Stimulated activated CD4-positive, alpha-beta T cell treated with anti-CD3 and anti-CD28 coated beads, TNF-alpha, amount 100 ng/mL, for 24 hours (primary cell): ENCODE data around the gene RGS4.

ENCODE experiments used
- DNase-seq, 3 experiments: peaks; one replicate each; pipeline ENCODE4 v3.0.0-alpha.2; 2020; ENCODE audit warnings: low read depth in 3 of 3

The RGS4 gene

DNA sequence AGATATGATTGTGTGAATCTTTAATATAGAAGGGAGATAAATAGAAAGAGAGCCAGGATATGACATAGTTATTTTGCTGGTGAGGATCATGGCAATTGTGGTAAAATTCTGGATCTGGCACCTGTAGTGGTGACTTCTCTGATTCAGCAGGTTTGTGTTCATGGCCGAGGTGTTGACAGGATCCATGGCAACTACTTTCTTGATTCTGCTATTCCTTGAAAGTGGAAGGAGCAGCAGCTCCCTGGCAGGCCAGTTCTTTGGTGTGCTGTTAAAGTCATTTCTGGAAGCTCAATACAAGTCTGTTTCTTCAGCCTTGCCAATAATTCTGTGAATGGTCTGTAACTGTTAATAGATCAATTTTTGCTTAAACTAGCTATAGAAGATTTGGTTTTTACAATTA lies 33.4 kb downstream of the RGS4 start:
- DNase-seq: no peak

DNA sequence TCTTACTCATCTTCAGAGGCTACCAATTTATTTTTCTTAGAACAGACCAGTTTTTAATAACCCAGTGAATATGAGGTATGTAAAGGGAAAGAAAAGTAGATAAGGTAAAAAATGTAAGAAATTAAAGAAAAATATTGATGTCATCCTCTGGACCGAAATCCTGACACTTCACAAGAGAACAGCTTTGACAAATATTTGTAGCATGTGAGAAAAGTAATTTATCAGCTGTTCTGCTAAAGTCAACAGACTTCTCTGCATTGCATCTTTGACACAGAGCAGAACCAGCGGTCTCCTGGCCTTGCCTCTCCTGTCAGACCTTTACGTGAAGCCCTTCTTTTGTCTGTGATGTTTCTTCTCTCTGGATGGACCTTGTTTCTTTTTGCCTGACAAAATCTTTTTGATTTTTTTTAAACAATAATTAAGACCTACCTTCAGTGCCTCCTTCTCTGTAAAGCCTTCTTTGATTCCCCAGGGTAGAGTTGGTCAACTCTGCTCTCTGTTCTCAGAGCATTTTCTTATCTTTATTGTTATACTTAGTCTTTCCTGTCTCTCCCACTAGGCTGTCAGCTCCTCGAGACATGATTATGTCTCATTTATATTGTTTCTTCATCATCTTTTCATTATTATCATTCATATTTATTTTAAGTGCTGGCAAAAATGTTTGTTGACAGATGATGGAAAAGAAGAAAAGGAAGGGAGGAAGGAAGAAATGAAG lies 35.4 kb downstream of the RGS4 start:
- DNase-seq: no peak

DNA sequence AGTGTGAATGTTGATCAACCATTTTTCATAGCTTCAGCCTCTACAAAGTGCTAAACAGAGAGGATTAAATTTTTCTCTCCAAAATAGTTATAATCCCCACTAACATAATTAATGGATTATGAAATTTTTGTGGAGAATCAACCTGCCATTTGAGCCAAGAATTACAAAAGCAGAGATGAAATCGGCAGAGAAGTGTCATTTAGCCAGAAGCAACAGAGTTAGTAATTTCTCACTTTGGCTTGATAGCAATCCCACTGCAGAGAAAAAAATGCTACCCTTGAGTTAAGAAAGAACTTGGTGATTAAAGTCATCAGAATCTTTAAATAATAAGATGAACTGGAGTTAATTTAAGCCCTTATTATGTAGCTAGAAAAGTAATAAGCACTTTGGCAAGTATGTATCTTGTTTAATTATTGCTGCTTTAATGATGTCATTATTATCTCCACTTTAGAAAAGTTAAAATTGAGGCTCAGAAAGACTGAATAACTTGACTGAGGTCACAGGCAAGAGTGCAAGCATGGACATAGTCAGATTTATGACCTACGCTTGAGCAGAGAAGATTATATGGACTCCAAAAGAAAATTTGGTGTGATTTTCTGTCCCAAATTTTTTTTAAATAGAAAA lies 37.3 kb downstream of the RGS4 start:
- no peak for DNase-seq

DNA sequence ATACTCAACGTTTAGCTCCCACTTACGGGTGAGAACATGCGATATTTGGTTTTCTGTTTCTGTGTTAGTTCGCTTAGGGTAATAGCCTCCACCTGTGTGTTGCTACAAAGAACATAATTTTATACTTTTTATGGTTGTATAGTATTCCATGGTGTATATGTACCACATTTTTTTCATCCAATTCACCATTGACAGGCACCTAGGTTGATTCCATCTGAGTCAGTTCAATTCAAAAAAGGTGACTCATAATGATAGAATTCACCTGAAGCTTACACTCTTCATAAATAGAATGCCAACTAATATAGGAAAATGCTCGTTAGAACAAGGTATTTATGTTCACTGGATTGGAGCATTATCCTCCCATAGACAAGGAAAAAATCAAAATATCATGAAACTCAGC lies 38.5 kb downstream of the RGS4 start:
- DNase-seq: no peak

DNA sequence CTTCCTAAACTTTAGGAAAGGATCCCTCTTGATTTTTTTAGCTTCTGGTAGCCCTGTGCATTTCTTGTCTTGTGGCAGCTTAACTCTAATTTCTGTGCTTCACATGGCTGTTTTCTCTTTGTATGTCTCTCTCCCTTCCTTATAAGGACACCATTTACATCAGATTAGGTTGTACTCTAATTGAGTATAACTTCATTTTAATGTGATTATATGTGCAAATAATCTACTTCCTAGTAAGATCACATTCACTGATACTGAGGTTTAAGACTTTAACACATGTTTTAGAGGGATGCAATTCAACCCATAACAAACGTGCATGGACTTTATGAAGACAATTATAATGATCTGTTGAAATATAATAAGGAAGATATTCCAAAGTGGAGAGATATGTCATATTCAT lies 46.7 kb downstream of the RGS4 start:
- DNase-seq: no peak

DNA sequence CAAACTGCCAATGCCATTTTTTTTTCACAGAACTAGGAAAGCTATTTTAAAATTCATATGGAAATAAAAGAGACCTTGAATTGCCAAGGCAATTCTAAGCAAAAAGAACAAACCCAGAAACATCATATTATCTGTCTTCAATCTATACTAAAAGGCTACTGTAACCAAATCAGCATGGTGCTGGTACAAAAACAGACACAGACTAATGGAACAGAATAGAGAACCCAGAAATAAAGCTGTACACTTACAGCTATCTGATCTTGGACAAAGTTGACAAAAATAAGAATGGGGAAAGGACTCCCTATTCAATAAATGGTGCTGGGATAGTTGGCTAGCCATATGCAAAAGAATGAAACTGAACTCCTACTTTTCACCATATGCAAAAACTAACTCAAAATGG lies 50.5 kb downstream of the RGS4 start:
- no peak for DNase-seq

DNA sequence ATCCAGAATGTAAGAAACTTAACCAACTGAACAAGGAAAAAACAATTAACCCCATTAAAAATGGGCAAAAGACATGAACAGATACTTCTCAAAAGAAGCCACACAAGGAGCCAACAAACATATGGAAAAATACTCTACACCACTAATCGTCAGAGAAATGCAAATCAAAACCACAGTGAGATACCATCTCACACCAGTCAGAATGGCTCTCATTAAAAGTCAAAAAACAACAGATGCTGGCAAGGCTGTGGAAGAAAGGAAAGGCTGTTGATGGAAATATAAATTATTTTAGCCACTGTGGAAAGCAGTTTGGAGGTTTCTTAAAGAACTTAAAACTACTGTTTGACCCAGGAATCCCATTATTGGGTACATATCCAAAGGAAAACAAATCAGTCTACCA lies 51.2 kb downstream of the RGS4 start:
- no peak for DNase-seq

DNA sequence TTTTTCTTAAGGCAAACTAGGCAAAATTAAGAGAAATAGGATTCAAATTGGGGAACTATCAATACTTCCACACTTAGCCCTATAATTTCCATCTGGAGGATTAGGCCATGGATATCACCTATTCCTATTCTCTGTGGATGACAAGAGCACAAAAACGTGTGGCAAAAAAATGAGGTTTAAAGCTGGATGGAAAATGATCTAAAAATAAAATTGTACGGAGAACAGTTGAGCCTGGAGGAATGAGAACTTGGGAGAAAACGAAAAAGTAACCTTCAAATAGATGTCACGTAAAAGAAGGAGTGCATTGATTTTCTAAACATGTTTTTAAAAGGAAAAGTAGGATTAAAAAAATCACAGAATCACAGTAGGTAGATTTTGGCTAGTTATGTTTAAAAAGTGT lies 55.7 kb downstream of the RGS4 start:
- no peak for DNase-seq
